GM21723 (cell line): ENCODE results near the gene FADS1.

Experiments used
- ATAC-seq: cut with Tn5 transposase; IDR thresholded peaks from one replicate; pipeline ENCODE4 v1.9.1; 2021; ENCODE audit warnings: mild to moderate bottlenecking, moderate library complexity; ENCODE audit not compliant: unreplicated experiment

FADS1 gene

GRCh38 chr11:61816736-61817455 is at the start of gene FADS1:
FADS1 (minus strand) TSS chr11:61817003; CDS start chr11:61816929, 74 bp downstream.
- peak; percentile 49 for ATAC-seq

DNA sequence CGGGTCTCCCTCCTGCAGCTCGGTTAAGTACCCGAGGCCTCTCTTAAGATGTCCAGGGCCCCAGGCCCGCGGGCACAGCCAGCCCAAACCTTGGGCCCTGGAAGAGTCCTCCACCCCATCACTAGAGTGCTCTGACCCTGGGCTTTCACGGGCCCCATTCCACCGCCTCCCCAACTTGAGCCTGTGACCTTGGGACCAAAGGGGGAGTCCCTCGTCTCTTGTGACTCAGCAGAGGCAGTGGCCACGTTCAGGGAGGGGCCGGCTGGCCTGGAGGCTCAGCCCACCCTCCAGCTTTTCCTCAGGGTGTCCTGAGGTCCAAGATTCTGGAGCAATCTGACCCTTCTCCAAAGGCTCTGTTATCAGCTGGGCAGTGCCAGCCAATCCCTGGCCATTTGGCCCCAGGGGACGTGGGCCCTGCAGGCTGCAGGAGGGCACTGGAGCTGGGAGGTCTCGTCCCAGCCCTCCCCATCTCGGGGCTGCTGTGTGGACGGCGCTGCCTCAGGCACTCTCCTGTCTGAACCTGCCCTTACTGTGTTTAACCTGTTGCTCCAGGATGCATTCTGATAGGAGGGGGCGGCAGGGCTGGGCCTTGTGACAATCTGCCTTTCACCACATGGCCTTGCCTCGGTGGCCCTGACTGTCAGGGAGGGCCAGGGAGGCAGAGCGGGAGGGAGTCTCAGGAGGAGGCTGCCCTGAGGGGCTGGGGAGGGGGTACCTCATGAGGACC is 49.6 kb upstream of the FADS1 start:
- ATAC-seq = no peak

DNA sequence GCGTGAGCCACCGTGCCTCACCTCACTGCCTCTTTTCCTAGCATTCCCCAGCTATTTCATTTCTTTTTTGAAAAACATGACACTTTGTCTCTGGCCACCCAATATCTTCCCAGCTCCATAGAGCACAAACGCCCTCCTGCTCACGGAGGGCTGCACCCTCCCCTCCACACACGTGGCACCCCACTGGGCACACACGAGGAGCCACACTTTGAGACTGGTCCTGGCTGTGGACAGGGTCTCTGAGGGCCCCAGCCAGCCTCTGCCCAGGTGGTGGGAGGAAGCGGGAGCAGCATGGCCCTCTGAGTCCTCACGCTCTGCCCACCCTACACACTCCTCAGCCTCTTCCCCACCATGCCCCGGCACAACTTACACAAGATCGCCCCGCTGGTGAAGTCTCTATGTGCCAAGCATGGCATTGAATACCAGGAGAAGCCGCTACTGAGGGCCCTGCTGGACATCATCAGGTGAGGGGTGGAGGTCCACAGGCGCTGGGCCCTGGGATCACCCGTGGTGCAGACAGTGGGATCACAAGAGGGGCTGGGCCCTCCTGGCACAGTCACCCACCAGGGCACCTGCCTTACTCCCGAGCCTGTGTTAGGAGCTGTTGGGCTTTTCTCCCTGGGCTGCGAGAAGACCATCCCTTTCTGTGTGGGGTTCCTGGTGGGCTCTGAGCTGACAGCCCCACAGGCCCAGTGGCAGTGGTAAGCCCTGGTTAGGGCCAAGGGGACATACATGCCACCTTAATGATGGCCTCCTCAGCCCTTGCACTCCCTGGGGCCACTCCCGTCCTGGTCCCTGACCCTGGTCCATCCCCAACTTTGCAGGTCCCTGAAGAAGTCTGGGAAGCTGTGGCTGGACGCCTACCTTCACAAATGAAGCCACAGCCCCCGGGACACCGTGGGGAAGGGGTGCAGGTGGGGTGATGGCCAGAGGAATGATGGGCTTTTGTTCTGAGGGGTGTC is 48.3 kb upstream of the FADS1 start:
- ATAC-seq = no peak

- ATAC-seq = no peak
Measured at GRCh38 chr11:61863548-61864081, 46.8 kb upstream of the FADS1 start.

DNA sequence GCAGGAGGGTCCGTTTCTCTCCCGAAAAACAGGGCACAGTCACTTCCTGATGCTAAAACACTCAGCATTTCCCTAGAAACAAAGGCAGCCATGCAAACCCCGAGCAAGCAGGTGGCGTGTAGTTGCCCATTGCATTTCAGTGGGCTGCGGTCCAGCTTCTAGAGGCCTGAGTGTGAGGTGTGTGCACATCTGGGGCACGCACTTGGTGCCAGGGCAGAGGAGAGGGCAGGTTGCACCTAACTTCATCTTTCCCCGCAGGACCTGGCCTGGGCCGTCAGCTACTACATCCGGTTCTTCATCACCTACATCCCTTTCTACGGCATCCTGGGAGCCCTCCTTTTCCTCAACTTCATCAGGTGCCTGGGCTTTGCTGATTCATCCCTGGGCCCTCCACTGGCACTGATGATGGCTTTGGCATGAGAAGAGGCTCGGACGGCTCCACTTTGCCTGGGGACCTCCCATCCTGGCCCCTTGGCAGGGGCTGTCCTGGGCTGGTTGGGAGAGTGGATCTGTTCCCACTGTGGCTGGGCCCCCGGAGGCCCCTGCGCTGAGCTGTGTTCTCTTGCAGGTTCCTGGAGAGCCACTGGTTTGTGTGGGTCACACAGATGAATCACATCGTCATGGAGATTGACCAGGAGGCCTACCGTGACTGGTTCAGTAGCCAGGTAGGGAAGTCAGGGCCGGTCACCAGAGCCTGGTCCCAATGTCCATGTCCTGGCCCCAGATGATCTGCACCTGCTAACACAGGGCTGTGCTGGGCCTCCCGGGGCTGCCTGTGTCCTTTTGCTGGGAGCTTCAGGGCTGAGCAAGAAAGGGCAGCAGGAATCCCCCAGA is 46.1 kb upstream of the FADS1 start:
- no peak for ATAC-seq

GRCh38 chr11:61861634-61862033 is 44.8 kb upstream of the FADS1 start:
- no peak for ATAC-seq

- no peak for ATAC-seq
Measured at GRCh38 chr11:61860054-61860903, 43.5 kb upstream of the FADS1 start.

DNA sequence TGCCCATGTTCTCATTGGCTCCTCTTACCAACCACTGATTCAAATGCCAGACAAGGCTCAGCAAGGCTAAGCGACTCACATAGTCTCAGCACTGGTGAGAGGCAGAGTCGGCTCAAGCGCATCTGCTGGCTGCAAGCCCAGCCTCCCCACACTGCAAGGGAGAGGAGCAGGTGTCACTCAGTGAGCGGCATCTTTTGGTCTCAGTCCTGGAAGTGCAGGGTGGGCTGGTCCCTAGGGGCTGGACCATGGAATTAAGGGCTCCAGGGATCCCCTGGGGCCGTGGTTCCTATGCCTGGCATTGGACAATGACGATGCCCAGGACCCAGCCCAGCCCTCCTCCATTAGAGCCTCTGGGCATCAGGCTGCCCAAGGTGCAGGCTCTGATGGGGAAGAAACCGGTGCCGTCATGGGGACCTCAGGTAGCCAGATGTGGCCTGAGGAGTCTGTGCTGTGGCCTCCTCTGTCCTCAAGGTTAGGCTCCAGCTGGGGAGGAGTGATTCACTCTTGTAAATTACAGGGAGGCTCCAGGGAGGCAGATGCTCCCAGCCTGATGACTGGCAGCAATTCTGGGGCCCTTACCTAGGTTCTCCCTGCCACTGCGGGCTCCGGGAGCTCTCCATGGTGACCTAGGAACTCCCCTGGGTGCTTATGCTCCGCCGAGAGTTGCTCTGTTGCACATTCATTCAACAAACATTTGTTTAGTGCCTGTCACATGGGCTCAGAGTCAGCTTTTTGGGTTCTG is 39.3 kb upstream of the FADS1 start:
- ATAC-seq = no peak

- no peak for ATAC-seq
Measured at GRCh38 chr11:61854966-61855714, 38.3 kb upstream of the FADS1 start.

DNA sequence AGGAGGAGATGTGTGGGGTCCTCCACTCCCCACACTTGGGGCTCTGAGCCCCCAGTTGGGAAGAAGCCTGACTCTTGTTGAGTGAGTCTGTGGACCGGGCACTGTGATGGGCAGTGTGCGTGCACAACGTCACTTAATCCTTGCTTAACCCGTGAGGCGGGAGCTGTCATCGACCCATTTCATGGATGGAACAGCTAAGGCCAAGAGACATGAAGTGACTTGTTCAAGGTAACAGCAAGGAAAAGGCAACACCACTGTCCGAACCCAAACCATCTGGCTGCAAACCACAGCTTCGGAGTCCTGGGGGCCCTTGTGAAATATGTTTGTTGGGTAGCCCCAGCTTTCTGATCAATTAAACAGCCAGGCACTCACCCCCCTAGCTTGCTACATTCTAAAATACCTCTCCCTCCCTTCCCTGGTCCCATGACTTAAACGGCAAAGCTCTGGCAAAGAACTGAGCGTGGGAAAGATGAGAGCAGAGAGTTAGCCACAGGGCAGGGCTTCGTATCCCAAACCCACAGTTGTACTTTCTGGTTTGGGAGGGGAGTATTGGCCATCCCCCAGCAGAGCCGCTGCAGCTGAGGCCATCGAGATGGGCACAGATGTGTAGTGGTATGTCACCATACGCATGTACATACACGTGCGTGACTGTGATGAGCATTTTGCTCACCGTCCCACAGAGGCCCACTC is 37.5 kb upstream of the FADS1 start:
- no peak for ATAC-seq

DNA sequence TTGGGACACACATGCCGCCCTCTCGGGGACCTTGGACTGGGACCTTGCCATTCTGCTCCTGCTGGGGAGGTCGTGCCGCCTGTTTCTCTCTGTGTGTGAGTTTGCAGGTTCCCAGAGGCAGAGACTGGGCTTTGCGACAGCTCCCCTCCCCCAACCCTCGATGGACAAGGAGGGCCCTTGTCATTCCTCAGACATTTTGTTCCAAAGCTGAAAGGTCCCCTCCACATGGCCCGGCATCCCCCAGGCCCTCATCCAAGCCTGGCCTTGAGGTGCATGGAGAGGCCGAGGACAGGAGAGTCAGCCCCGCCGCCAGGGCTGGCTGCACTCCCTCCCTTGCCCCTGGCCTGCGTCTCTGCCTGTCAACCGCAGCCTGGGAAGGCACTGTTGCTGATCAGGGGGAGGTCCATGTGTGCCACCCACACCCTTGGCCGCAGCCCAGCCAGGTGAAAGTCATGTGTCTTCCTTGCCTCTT is 36.9 kb upstream of the FADS1 start:
- ATAC-seq = no peak

DNA sequence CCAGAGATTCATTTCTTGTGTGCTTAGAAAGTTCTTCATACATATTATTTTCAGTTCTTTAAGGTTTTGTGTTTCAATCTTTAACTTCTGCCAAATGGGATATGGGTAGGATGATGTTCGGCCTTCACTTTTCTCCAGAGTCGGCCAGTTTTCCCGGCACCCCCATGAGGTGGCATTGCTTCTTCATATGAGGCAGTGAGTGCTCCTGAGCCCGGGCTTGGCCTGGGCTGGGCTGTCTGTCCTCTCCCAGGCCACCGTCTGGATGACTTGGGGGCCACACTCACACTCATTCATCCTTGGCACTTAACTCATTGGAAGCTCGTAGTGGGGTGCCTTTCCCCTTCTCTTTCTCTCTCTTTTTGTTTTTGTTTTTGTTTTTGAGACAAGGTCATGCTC is 35.1 kb upstream of the FADS1 start:
- ATAC-seq = no peak

DNA sequence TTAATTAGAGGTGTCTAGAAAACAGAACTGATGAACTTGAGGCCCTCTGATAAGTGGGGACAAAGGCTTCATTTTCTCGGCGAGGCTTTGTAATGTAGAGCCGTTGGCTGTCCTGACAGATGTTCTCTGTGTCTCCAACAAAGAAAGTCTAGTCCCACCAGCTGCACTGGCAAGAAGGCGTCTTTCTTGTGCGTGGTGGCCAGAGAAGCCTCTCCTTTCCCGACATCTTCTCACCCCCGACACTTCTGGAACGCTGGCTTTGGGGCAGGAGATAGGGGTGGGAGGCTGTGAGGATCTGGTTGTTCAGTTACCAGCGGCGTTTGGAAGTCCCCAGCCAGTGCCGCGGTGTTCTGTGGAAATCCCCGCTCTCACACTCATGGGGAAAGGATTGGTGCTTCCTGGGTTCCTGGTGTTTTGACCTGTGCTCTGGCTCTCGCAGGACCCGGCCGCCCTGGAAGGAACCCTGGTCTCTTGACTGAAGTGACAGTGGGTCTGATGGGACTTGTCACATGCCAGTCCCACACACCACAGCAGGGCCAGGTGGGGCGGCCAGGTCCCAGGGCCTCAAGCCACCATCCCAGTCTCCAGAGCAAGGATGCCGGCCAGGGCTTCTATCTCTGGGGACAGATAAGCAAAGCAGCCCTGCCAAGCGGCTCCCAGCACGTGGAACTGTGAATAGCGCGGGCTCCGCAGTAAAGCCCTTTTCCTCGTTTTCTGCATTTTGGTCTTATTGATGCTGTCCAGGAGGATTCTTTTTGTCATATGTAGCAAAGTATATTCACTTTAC is 34.5 kb upstream of the FADS1 start:
- no peak for ATAC-seq

DNA sequence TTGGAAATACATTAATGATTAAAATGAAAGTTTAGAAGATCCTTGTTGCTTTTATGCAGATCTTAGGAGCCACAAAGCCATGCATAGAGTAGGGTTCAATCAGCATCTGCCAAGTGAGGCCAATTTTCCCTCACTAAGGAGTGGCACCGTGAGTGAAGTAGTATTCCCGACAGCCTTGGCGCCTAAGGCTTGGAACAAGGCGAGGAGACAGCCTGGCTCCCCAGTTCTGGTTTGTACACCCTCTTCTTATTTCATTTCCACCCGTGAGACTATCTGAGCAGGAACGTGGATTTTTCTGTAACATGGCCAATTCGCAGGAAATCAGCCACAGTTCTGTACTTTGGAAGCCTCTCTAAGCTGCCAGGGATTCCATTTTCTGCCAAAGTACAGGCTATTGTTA is 33.9 kb upstream of the FADS1 start:
- no peak for ATAC-seq

- no peak for ATAC-seq
Measured at GRCh38 chr11:61848631-61849030, 31.8 kb upstream of the FADS1 start.

- no peak for ATAC-seq
Measured at GRCh38 chr11:61847914-61848581, 31.2 kb upstream of the FADS1 start.
